Ascending aorta (tissue), 2 donors: ENCODE data around the gene PROK1. TPM values are rescaled to one million over a fixed set of nuclear protein-coding genes. Genes with fewer than 3 reads are reported as not detected.

Experiments used
- DNase-seq, 2 donors: peaks; one replicate each; pipeline ENCODE4 v3.0.0-alpha.2; 2019; ENCODE audit warnings: low spot score in 2 of 2
- H3K27ac ChIP-seq, 2 donors: fragments of 200-600 bp; sonication (generic); one replicate each; pipeline ENCODE4 v1.5.1; 2016 to 2017; ENCODE audit warnings: mild to moderate bottlenecking in 1 of 2
- H3K27me3 ChIP-seq: fragments of 200-600 bp; sonication (generic); one replicate; pipeline ENCODE4 v1.5.1; 2017
- H3K36me3 ChIP-seq, 2 donors: fragments of 200-600 bp; sonication (generic); one replicate each; pipeline ENCODE4 v1.5.1; 2016
- H3K4me1 ChIP-seq, 2 donors: fragments of 200-600 bp; sonication (generic); one replicate each; pipeline ENCODE4 v1.5.1; 2016 to 2017; ENCODE audit warnings: mild to moderate bottlenecking in 1 of 2
- H3K4me3 ChIP-seq, 2 donors: fragments of 200-600 bp; sonication (generic); one replicate each; pipeline ENCODE4 v1.5.1; 2016 to 2017; ENCODE audit warnings: mild to moderate bottlenecking in 1 of 2
- H3K9me3 ChIP-seq, 2 donors: fragments of 200-600 bp; sonication (generic); one replicate each; pipeline ENCODE4 v1.5.1; 2016
- CTCF ChIP-seq, 3 experiments: fragments of 200-600 bp in 2 of 3; fragments of 450-650 bp in 1 of 3; sonication (generic) in 2 of 3; IDR thresholded peaks; one replicate each; pipeline ENCODE4 v1.5.1; 2016 to 2019; ENCODE audit warnings: antibody characterized with exemption in 3 of 3, mild to moderate bottlenecking in 1 of 3, moderate library complexity in 1 of 3
- intact Hi-C: fragments of 100-400 bp; cut with DNase I; formaldehyde crosslinking; loops from one replicate; pipeline ENCODE4 v1.15.1; 2023
- total RNA-seq: library from RNA; depleted of rRNA; stranded (reverse); fragments of >200 nt; gene quantifications from one replicate; pipeline ENCODE4 v1.1.0, GENCODE V29; 2016

The PROK1 gene
- total RNA-seq, 1 donor from 2014 or later = not detected

GRCh38 chr1:110495926-110496600 lies 45.1 kb downstream of the PROK1 start:
- intact Hi-C loops = no loop called here

GRCh38 chr1:110498270-110498669 lies 47.3 kb downstream of the PROK1 start:
- intact Hi-C loops = no loop called here
- Histone ChIP-seq H3K36me3 (no peaks in the 10 kb centered on the region), H3K9me3 (no peaks in the 10 kb centered on the region), H3K27me3 (no peaks in the 10 kb centered on the region), H3K27ac (no peak overlapping the region), H3K4me1 (no peaks in the 10 kb centered on the region), H3K4me3 (no peak overlapping the region)
- TF ChIP-seq CTCF (IDR thresholded peaks at IDR 0.05) = no peak
- no peak for DNase-seq

More at GRCh38 chr1:110495926-110496600, 45.1 kb downstream of the PROK1 start:
- Histone ChIP-seq H3K36me3 (no peaks in the 10 kb centered on the region), H3K27ac (no peak overlapping the region), H3K4me1 (no peaks in the 10 kb centered on the region), H3K4me3 (no peak overlapping the region), H3K27me3 (no peaks in the 10 kb centered on the region), H3K9me3 (no peaks in the 10 kb centered on the region)
- TF ChIP-seq CTCF (IDR thresholded peaks at IDR 0.05) = peak; percentile 63 to 81 (median 67)
- peak in 1 of 2 donors; percentile 84 for DNase-seq

GRCh38 chr1:110501488-110502132 lies 50.7 kb downstream of the PROK1 start:
- no peaks in the 10 kb centered on the region for H3K27me3 ChIP-seq
- DNase-seq = no peak
- H3K4me1 ChIP-seq = no peaks in the 10 kb centered on the region
- no peaks in the 10 kb centered on the region for H3K9me3 ChIP-seq
- intact Hi-C loops = no loop called here
- no peak for TF ChIP-seq CTCF (IDR thresholded peaks at IDR 0.05)
- no peak overlapping the region for H3K27ac ChIP-seq
- no peaks in the 10 kb centered on the region for H3K36me3 ChIP-seq
- no peak overlapping the region for H3K4me3 ChIP-seq

GRCh38 chr1:110502402-110503151 lies 51.6 kb downstream of the PROK1 start:
- no peak for TF ChIP-seq CTCF (IDR thresholded peaks at IDR 0.05)
- no peaks in the 10 kb centered on the region for H3K36me3 ChIP-seq
- no peak for DNase-seq
- no peaks in the 10 kb centered on the region for H3K27me3 ChIP-seq
- H3K4me3 ChIP-seq = no peak overlapping the region
- H3K4me1 ChIP-seq = no peaks in the 10 kb centered on the region
- intact Hi-C loops = no loop called here
- H3K27ac ChIP-seq = no peak overlapping the region
- H3K9me3 ChIP-seq = no peaks in the 10 kb centered on the region

GRCh38 chr1:110503471-110503870 lies 52.5 kb downstream of the PROK1 start:
- H3K4me1 ChIP-seq = no peaks in the 10 kb centered on the region
- no peak for TF ChIP-seq CTCF (IDR thresholded peaks at IDR 0.05)
- intact Hi-C loops = no loop called here

More at GRCh38 chr1:110503471-110503870, 52.5 kb downstream of the PROK1 start:
- no peaks in the 10 kb centered on the region for H3K9me3 ChIP-seq
- no peak overlapping the region for H3K27ac ChIP-seq
- DNase-seq = no peak
- H3K27me3 ChIP-seq = no peaks in the 10 kb centered on the region
- H3K4me3 ChIP-seq = no peak overlapping the region
- no peaks in the 10 kb centered on the region for H3K36me3 ChIP-seq
